Ectodermal cell (in vitro differentiated cells): ENCODE data around the gene ZHX3.
"Not testable (repeated sequence)": the region's sequence is repeated elsewhere in the genome, so short reads cannot be mapped to it uniquely, and the experiment has no call there.

Experiments used
- H3K27ac ChIP-seq: 2 replicates; pipeline ENCODE4 v1.7.0; 2013; ENCODE audit warnings: mild to moderate bottlenecking, low read depth, low read length; ENCODE audit not compliant: insufficient read depth, poor library complexity, severe bottlenecking
- H3K27me3 ChIP-seq: 2 replicates; pipeline ENCODE4 v1.7.0; 2013; ENCODE audit warnings: mild to moderate bottlenecking, low read length; ENCODE audit not compliant: insufficient read depth, control insufficient read depth, poor library complexity, severe bottlenecking
- H3K36me3 ChIP-seq: one replicate; pipeline ENCODE4 v1.7.0; 2013; ENCODE audit warnings: low read length; ENCODE audit not compliant: control insufficient read depth, insufficient read depth
- H3K4me1 ChIP-seq: one replicate; pipeline ENCODE4 v1.7.0; 2013; ENCODE audit warnings: low read length; ENCODE audit not compliant: control insufficient read depth, insufficient read depth
- H3K4me3 ChIP-seq: 2 replicates; pipeline ENCODE4 v1.7.0; 2013; ENCODE audit warnings: low read depth, low read length, control low read depth; ENCODE audit not compliant: insufficient read depth
- H3K9me3 ChIP-seq: 2 replicates; pipeline ENCODE4 v1.7.0; 2013; ENCODE audit warnings: mild to moderate bottlenecking, low read length, moderate library complexity; ENCODE audit not compliant: control insufficient read depth
- WGBS, 2 experiments: methylation state at CpG; one replicate each; pipeline ENCODE4 v1.1.7; 2013; ENCODE audit warnings: missing lambda C conversion rate in 2 of 2; 5-methylcytosine and 5-hydroxymethylcytosine counted together

Gene ZHX3

DNA sequence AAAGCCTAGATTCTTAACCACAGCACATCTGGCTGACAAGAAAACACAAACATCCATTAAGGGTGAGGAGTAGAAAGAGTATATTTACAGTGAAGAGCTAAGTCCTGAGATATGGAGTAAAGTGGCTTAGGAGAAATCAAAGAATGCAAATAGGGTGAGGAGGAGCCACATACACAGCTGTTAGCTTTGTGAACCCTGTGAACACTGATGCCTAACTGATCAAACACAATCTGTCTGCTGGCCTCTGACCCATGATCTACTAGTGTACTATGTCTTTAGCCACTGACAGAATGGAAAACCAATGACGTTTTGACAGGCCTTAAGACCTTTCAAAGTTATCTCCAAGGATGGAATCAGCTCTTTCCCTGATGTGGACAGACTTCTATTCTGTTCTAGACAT is 75.2 kb downstream of the ZHX3 start:
- Histone ChIP-seq H3K4me1 (peaks cover 8% of the 10 kb centered on the region), H3K4me3 (no peak overlapping the region), H3K27me3 (peaks cover 9% of the 10 kb centered on the region), H3K36me3 (no peaks in the 10 kb centered on the region), H3K9me3 (no peaks in the 10 kb centered on the region), H3K27ac (no peak overlapping the region)
- WGBS, 2 experiments = 83 to 90% methylated on average over 1 of the region's 1 CpG

DNA sequence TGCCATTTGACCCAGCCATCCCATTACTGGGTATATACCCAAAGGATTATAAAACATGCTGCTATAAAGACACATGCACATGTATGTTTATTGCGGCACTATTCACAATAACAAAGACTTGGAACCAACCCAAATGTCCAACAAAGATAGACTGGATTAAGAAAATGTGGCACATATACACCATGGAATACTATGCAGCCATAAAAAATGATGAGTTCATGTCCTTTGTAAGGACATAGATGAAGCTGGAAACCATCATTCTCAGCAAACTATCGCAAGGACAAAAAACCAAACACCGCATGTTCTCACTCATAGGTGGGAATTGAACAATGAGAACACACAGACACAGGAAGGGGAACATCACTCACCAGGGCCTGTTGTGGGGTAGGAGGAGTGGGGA is 80.3 kb downstream of the ZHX3 start:
- not testable (repeated sequence) for H3K4me1 ChIP-seq, H3K27me3 ChIP-seq, H3K9me3 ChIP-seq, H3K36me3 ChIP-seq, H3K27ac ChIP-seq, H3K4me3 ChIP-seq
- no CpG with 5 or more reads among the region's 3 CpGs for WGBS, 2 experiments

DNA sequence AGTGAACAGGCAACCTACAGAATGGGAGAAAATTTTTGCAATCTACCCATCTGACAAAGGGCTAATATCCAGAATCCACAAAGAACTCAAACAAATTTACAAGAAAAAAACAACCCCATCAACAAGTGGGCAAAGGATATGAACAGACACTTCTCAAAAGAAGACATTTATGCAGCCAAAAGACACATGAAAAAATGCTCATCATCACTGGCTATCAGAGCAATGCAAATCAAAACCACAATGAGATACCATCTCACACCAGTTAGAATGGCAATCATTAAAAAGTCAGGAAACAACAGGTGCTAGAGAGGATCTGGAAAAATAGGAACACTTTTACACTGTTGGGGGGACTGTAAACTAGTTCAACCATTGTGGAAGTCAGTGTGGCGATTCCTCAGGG is 80.7 kb downstream of the ZHX3 start:
- H3K27ac ChIP-seq, H3K9me3 ChIP-seq, H3K36me3 ChIP-seq, H3K4me3 ChIP-seq, H3K27me3 ChIP-seq, H3K4me1 ChIP-seq: not testable (repeated sequence)
- no CpG with 5 or more reads among the region's 1 CpG for WGBS, 2 experiments

DNA sequence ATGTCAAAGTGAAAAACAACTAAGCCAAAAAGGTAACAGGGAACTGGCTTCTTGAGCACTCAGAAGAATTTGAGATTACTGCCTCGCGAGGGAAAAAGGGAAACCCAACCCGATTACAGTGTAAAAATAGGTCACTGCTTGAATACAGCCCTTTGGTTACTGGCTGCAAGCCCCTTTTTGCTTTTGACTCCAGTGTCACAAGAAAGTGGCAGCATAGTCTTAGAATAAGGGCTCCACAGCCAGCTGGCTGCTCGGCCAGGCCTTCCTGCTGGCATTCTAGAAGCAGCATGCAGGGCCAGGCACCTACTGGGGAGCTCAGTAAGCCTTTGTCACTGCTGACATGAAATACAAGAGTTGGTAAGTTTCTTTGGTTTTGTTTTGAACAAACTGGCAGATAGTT is 83.0 kb downstream of the ZHX3 start:
- no peak overlapping the region for H3K27ac ChIP-seq
- H3K4me3 ChIP-seq = no peak overlapping the region
- no peaks in the 10 kb centered on the region for H3K36me3 ChIP-seq
- 66 to 69% methylated on average over 4 of the region's 4 CpGs for WGBS, 2 experiments
- no peaks in the 10 kb centered on the region for H3K4me1 ChIP-seq
- H3K9me3 ChIP-seq = no peaks in the 10 kb centered on the region
- H3K27me3 ChIP-seq = no peaks in the 10 kb centered on the region

DNA sequence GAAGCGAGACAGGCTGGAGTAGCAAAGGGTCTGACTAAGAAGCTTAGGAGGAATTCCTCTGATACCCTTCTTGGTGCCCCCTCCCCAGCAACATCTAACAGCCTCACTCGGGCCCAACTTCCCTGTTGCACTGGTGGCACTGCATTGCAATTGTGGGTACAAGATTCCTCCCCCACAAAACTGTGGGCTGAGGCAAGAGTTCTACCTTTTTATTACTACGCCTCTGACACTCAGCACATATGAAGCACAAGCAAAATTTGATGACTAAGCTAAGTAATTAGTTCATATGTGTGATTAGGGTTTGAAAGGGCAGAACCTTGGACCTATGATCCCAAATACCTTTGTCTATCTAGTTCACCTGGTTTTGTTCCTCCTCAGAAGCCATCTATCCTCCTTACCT is 83.5 kb downstream of the ZHX3 start:
- Histone ChIP-seq H3K4me3 (no peak overlapping the region), H3K4me1 (no peaks in the 10 kb centered on the region), H3K27me3 (no peaks in the 10 kb centered on the region), H3K27ac (no peak overlapping the region), H3K36me3 (no peaks in the 10 kb centered on the region), H3K9me3 (no peaks in the 10 kb centered on the region)
- WGBS, 2 experiments = 86 to 93% methylated on average over 2 to 3 of the region's 3 CpGs

DNA sequence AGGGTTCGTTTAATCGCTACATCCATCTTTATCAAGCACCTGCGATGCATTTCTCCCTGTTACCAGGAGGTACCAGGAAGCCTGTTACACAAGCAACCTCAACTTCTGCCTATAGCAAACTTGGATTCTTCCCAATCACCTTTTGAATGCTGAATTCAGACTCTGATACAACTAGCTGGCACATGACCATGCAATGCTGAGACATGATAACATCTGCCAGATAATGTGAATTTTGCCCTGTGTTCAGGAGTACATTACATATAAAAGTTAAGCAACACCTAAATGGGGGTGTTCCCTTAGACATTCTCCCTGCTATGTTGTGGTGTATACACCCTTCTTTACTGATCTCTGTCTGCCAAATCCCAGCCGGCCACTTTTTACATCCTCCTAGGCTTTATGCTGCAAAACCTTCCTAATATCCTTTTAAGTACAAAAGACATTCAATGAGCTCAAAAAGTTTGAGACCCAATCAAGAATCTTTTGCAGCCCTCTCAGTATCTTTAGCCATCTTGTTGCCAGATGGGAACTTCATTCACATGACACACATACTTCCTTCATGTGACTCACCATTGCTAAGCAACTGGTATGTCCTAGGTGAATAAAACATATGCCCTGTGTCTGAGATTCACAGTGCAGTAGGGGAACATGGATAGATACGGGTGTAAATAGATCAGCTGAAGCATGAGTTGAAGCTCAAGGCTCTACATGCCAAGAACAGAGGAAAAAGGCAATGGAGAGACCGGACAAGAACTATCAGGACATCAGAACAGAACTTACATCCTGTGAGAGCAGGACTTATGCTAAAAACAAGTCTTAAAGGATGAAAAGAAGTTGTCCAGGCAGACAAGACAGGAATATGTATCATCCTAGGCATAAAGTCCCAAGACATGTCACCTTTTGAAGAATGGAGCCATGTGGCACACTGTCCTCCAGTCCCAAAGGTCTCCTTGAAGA is 84.3 kb downstream of the ZHX3 start:
- Histone ChIP-seq H3K9me3 (no peaks in the 10 kb centered on the region), H3K36me3 (no peaks in the 10 kb centered on the region), H3K27me3 (no peaks in the 10 kb centered on the region), H3K4me3 (no peak overlapping the region), H3K4me1 (no peaks in the 10 kb centered on the region), H3K27ac (no peak overlapping the region)
- 94 to 96% methylated on average over 6 of the region's 6 CpGs for WGBS, 2 experiments

DNA sequence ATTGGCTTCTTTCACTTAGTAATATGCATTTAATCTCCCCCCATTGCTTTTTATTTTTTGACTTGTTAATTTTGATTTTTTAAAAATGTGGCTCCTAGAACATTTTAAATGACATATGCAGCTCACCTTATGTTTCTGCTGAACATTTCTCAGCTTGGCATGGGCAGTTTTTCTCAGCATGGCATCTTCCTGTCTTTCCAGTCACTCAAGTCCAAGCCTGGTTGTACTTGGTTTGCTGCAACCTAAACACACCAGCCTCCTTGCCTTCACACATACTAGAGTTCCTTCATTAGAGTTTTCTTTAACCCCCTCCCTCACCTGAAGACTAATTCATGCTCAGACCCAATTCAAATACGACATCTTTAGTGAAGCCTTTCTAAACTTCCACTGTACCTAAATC is 86.4 kb downstream of the ZHX3 start:
- WGBS, 2 experiments = 89 to 100% methylated on average over 1 of the region's 1 CpG
- no peak overlapping the region for H3K27ac ChIP-seq

DNA sequence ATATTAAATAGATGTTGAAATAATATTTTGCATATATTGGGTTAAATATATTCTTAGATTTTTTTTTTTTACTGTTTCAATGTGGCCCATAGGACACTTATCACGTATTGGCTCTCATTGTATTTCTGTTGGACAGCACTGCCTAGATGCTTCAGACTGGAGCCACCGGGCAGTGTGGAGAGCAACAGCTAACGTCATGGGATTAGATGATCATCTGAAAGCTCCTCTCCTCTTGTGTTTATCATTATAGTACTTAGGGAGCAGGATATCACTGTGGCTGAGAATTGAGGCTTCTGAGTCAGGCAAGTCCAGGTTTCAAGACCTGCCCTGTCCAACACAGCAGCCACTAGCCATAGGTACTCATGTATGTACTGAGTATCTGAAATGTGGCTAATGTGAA is 87.4 kb downstream of the ZHX3 start:
- no peaks in the 10 kb centered on the region for H3K36me3 ChIP-seq
- no peak overlapping the region for H3K4me3 ChIP-seq
- no peaks in the 10 kb centered on the region for H3K9me3 ChIP-seq
- WGBS, 2 experiments = 89 to 96% methylated on average over 3 of the region's 3 CpGs
- no peak overlapping the region for H3K27ac ChIP-seq
- H3K27me3 ChIP-seq = no peaks in the 10 kb centered on the region
- H3K4me1 ChIP-seq = no peaks in the 10 kb centered on the region

More for the DNA sequence above, 86.4 kb downstream of the ZHX3 start:
- Histone ChIP-seq H3K27me3 (no peaks in the 10 kb centered on the region), H3K9me3 (no peaks in the 10 kb centered on the region), H3K4me3 (no peak overlapping the region), H3K36me3 (no peaks in the 10 kb centered on the region), H3K4me1 (no peaks in the 10 kb centered on the region)

DNA sequence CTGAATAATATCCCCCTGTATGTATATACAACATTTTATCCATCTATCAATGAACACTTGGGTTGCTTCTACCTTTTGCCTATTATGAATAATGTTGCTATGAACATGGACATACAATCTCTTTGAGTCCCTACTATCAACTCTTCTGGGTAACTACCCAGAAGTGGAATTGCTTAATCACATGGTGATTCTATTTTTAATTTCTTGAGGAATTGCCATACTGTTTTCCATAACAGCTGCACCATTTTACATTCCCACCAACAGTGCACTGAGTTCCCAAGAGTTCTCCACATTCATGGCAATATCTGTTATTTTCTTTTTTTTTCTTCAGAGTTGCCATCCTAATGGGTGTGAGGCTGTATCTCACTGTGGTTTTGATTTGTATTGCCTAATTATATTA is 88.3 kb downstream of the ZHX3 start:
- Histone ChIP-seq H3K4me3 (no peak overlapping the region), H3K27ac (no peak overlapping the region), H3K36me3 (no peaks in the 10 kb centered on the region)

DNA sequence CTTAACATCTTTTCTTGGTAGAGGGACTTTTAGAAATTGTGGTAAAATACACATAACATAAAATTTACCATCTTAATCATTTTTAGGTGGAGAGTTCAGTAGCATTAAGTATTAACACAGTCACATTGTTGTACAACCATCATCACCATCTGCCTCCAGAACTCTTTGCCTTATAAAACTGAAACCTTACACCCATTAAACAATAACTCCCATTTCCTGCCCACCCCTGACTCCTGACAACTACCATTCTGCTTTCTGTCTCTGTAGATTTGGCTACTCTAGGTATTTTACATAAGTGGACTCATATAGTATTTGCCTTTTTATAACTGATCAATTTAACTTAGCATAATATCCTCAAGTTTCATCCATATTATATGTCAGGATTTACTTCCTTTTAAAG is 88.7 kb downstream of the ZHX3 start:
- no peak overlapping the region for H3K4me3 ChIP-seq

More for the DNA sequence above, 88.3 kb downstream of the ZHX3 start:
- Histone ChIP-seq H3K27me3 (no peaks in the 10 kb centered on the region), H3K4me1 (no peaks in the 10 kb centered on the region), H3K9me3 (no peaks in the 10 kb centered on the region)

More for the DNA sequence above, 88.7 kb downstream of the ZHX3 start:
- no peaks in the 10 kb centered on the region for H3K27me3 ChIP-seq
- H3K36me3 ChIP-seq = no peaks in the 10 kb centered on the region
- no peaks in the 10 kb centered on the region for H3K9me3 ChIP-seq
- H3K27ac ChIP-seq = no peak overlapping the region
- no peaks in the 10 kb centered on the region for H3K4me1 ChIP-seq
